Testis (tissue), 2 donors: ENCODE results near the gene NACC2.

ENCODE experiments used
- CTCF ChIP-seq, 3 experiments: fragments of 450-650 bp in 2 of 3; fragments of 200-600 bp in 1 of 3; sonication (generic) in 1 of 3; IDR thresholded peaks; one replicate each; pipeline ENCODE4 v1.5.1; 2016 to 2019; ENCODE audit warnings: antibody characterized with exemption in 3 of 3, mild to moderate bottlenecking in 2 of 3, moderate library complexity in 1 of 3
- POLR2A ChIP-seq: fragments of 450-650 bp; IDR thresholded peaks from one replicate; pipeline ENCODE4 v1.6.1; 2017; ENCODE audit warnings: antibody characterized with exemption, mild to moderate bottlenecking, moderate library complexity

GRCh38 chr9:135989157-135989556 is 105.9 kb downstream of the NACC2 start:
- TF ChIP-seq CTCF (IDR thresholded peaks at IDR 0.05) = no peak
- TF ChIP-seq POLR2A = no peak
